ENCODE measurements around the gene GLYATL2.

Gene GLYATL2

DNA sequence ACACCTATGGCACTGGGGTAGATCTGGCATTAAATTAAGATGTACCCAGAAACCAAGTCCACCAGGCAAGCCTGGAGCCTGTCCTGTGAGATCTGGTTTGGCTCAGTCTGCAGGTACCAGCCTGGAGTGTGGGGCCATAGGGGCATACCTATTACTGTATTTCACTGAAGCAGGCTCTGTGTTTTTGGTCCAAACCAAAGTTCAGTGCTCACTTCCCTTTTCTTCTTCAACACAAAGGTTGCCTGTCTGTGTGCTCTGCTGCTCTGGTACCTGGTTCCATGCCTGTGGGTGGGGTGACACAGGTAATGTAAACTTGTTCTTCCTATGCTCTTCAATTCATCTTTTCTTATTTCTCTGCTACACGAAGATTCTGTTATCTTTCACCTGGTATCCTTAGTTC lies 19.8 kb upstream of the GLYATL2 start:
- H2BK15ac ChIP-seq (ENCODE audit: low read depth, poor library complexity, severe bottlenecking) = no peak overlapping the region
- H3K14ac ChIP-seq (ENCODE audit: low read length in 2 of 2) = no peak overlapping the region
- H3K9me3 ChIP-seq (ENCODE audit: control insufficient read depth, low read length) = peaks cover 14% of the 10 kb centered on the region
- DNase-seq = no peak
- no peak overlapping the region for H3K4me2 ChIP-seq (ENCODE audit: low read length, poor library complexity, severe bottlenecking)
- no peak overlapping the region for H4K91ac ChIP-seq (ENCODE audit: low read length)
- H2BK5ac ChIP-seq (ENCODE audit: low read depth, low read length, poor library complexity, severe bottlenecking) = no peak overlapping the region
- H2AFZ ChIP-seq (ENCODE audit: low read depth, low read length) = no peak overlapping the region
- H4K8ac ChIP-seq (ENCODE audit: low read length) = no peak overlapping the region
- no peak overlapping the region for H2BK120ac ChIP-seq (ENCODE audit: low read depth, low read length)
- no peak overlapping the region for H2BK12ac ChIP-seq (ENCODE audit: low read length in 2 of 2)
- no peaks in the 10 kb centered on the region for H3K36me3 ChIP-seq (ENCODE audit: control insufficient read depth in 1 of 2, insufficient read depth in 2 of 2, low read depth in 1 of 2, low read length in 2 of 2)
- no peak overlapping the region for H3K23ac ChIP-seq (ENCODE audit: low read length in 2 of 2)
- H3K27ac ChIP-seq (ENCODE audit: low read length, poor library complexity, severe bottlenecking) = no peak overlapping the region
- H3K79me1 ChIP-seq (replicated peaks; ENCODE audit: low read length, poor library complexity, severe bottlenecking) = no peaks in the 10 kb centered on the region
- no peak overlapping the region for H2AK5ac ChIP-seq (ENCODE audit: low read length, severe bottlenecking)
- H3K4me1 ChIP-seq (ENCODE audit: control insufficient read depth, insufficient read depth, low read depth, low read length) = no peaks in the 10 kb centered on the region
- no peak overlapping the region for H3K4ac ChIP-seq (ENCODE audit: low read depth in 1 of 2, low read length in 2 of 2)
- H3K4me3 ChIP-seq (ENCODE audit: insufficient read depth in 1 of 2, low read depth in 1 of 2, low read length in 2 of 2) = no peak overlapping the region
- H3K18ac ChIP-seq (ENCODE audit: low read depth in 1 of 2, low read length in 2 of 2) = no peak overlapping the region
- WGBS = no CpG with 5 or more reads among the region's 1 CpG
- H3K27me3 ChIP-seq (ENCODE audit: control insufficient read depth in 1 of 2, insufficient read depth in 1 of 2, low read length in 2 of 2) = no peaks in the 10 kb centered on the region
- no peak overlapping the region for H3K9ac ChIP-seq (ENCODE audit: low read length)

DNA sequence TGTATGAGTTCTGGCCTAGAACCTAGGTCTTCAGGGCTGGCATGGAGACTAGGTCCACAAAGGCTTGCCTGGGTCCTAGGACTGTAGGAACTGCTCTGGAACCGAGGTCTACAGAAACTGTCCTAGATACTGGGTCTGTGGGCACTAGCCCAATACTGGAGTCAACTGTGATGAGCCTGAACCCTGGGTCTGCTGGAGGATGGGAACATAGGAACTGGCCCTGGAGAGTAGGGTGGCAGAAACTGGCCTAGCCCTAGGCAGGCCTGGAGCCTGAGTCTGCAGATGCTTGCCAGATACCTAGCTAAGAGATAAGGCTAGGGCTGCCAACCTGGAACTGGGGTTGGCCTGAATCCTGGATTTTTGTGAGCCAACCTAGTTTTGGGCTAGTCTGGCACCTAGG lies 19.2 kb upstream of the GLYATL2 start:
- WGBS = 27% methylated on average over 1 of the region's 1 CpG
- Histone ChIP-seq H3K18ac (ENCODE audit: low read depth in 1 of 2, low read length in 2 of 2) (no peak overlapping the region), H2BK5ac (ENCODE audit: low read depth, low read length, poor library complexity, severe bottlenecking) (no peak overlapping the region), H2BK15ac (ENCODE audit: low read depth, poor library complexity, severe bottlenecking) (no peak overlapping the region), H2BK120ac (ENCODE audit: low read depth, low read length) (no peak overlapping the region), H3K9ac (ENCODE audit: low read length) (no peak overlapping the region), H4K8ac (ENCODE audit: low read length) (no peak overlapping the region), H3K23ac (ENCODE audit: low read length in 2 of 2) (no peak overlapping the region), H3K4me1 (ENCODE audit: control insufficient read depth, insufficient read depth, low read depth, low read length) (no peaks in the 10 kb centered on the region), H4K91ac (ENCODE audit: low read length) (no peak overlapping the region), H3K27me3 (ENCODE audit: control insufficient read depth in 1 of 2, insufficient read depth in 1 of 2, low read length in 2 of 2) (no peaks in the 10 kb centered on the region), H3K27ac (ENCODE audit: low read length, poor library complexity, severe bottlenecking) (no peak overlapping the region), H3K79me1 (replicated peaks; ENCODE audit: low read length, poor library complexity, severe bottlenecking) (no peaks in the 10 kb centered on the region), H2BK12ac (ENCODE audit: low read length in 2 of 2) (no peak overlapping the region), H3K14ac (ENCODE audit: low read length in 2 of 2) (no peak overlapping the region), H3K4me2 (ENCODE audit: low read length, poor library complexity, severe bottlenecking) (no peak overlapping the region), H2AK5ac (ENCODE audit: low read length, severe bottlenecking) (no peak overlapping the region), H3K36me3 (ENCODE audit: control insufficient read depth in 1 of 2, insufficient read depth in 2 of 2, low read depth in 1 of 2, low read length in 2 of 2) (no peaks in the 10 kb centered on the region), H3K4me3 (ENCODE audit: insufficient read depth in 1 of 2, low read depth in 1 of 2, low read length in 2 of 2) (no peak overlapping the region), H3K9me3 (ENCODE audit: control insufficient read depth, low read length) (peaks cover 14% of the 10 kb centered on the region), H3K4ac (ENCODE audit: low read depth in 1 of 2, low read length in 2 of 2) (no peak overlapping the region), H2AFZ (ENCODE audit: low read depth, low read length) (no peak overlapping the region)
- no peak for DNase-seq

GRCh38 chr11:58861533-58861932 lies 17.0 kb upstream of the GLYATL2 start:
- Histone ChIP-seq H4K8ac (ENCODE audit: low read length) (no peak overlapping the region), H4K91ac (ENCODE audit: low read length) (no peak overlapping the region), H3K9me3 (ENCODE audit: control insufficient read depth, low read length) (peaks cover 14% of the 10 kb centered on the region), H3K14ac (ENCODE audit: low read length in 2 of 2) (no peak overlapping the region), H3K4me3 (ENCODE audit: insufficient read depth in 1 of 2, low read depth in 1 of 2, low read length in 2 of 2) (no peak overlapping the region), H3K79me1 (replicated peaks; ENCODE audit: low read length, poor library complexity, severe bottlenecking) (no peaks in the 10 kb centered on the region), H2BK15ac (ENCODE audit: low read depth, poor library complexity, severe bottlenecking) (no peak overlapping the region), H3K4me1 (ENCODE audit: control insufficient read depth, insufficient read depth, low read depth, low read length) (no peaks in the 10 kb centered on the region), H3K23ac (ENCODE audit: low read length in 2 of 2) (no peak overlapping the region), H3K4me2 (ENCODE audit: low read length, poor library complexity, severe bottlenecking) (no peak overlapping the region), H2BK120ac (ENCODE audit: low read depth, low read length) (no peak overlapping the region), H3K27ac (ENCODE audit: low read length, poor library complexity, severe bottlenecking) (no peak overlapping the region), H2AFZ (ENCODE audit: low read depth, low read length) (no peak overlapping the region), H3K9ac (ENCODE audit: low read length) (no peak overlapping the region), H3K18ac (ENCODE audit: low read depth in 1 of 2, low read length in 2 of 2) (no peak overlapping the region), H2AK5ac (ENCODE audit: low read length, severe bottlenecking) (no peak overlapping the region), H2BK12ac (ENCODE audit: low read length in 2 of 2) (no peak overlapping the region), H3K36me3 (ENCODE audit: control insufficient read depth in 1 of 2, insufficient read depth in 2 of 2, low read depth in 1 of 2, low read length in 2 of 2) (no peaks in the 10 kb centered on the region), H3K27me3 (ENCODE audit: control insufficient read depth in 1 of 2, insufficient read depth in 1 of 2, low read length in 2 of 2) (no peaks in the 10 kb centered on the region), H3K4ac (ENCODE audit: low read depth in 1 of 2, low read length in 2 of 2) (no peak overlapping the region), H2BK5ac (ENCODE audit: low read depth, low read length, poor library complexity, severe bottlenecking) (no peak overlapping the region)
- no CpG with 5 or more reads among the region's 1 CpG for WGBS
- no peak for DNase-seq

DNA sequence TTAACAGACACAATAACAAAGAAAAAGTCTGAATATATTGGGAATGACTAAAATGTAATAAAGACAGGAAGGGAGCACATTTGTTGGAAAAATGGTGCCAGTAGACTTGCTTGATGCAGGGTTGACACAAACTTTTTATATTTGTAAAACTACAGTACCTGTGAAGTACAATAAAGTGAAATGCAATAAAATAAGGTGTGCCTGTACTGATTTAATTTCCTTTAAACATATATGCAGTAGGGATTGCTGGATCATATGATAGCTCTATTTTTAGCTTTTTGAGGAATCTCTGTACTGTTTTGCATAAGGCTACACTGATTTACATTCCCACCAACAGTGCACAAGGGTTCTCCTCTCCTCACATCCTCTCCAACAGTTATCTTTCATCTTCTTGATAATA lies 12.3 kb upstream of the GLYATL2 start:
- no peaks in the 10 kb centered on the region for H3K4me1 ChIP-seq (ENCODE audit: control insufficient read depth, insufficient read depth, low read depth, low read length)
- no peak for DNase-seq
- no peak overlapping the region for H3K27ac ChIP-seq (ENCODE audit: low read length, poor library complexity, severe bottlenecking)
- no peak overlapping the region for H2AFZ ChIP-seq (ENCODE audit: low read depth, low read length)
- H3K36me3 ChIP-seq (ENCODE audit: control insufficient read depth in 1 of 2, insufficient read depth in 2 of 2, low read depth in 1 of 2, low read length in 2 of 2) = no peaks in the 10 kb centered on the region
- H3K9me3 ChIP-seq (ENCODE audit: control insufficient read depth, low read length) = peaks cover 2% of the 10 kb centered on the region
- no peak overlapping the region for H3K4me3 ChIP-seq (ENCODE audit: insufficient read depth in 1 of 2, low read depth in 1 of 2, low read length in 2 of 2)
- no peak overlapping the region for H4K8ac ChIP-seq (ENCODE audit: low read length)
- no peak overlapping the region for H4K91ac ChIP-seq (ENCODE audit: low read length)
- no peak overlapping the region for H3K4ac ChIP-seq (ENCODE audit: low read depth in 1 of 2, low read length in 2 of 2)
- no peak overlapping the region for H3K14ac ChIP-seq (ENCODE audit: low read length in 2 of 2)
- no peak overlapping the region for H2BK120ac ChIP-seq (ENCODE audit: low read depth, low read length)
- no peak overlapping the region for H3K18ac ChIP-seq (ENCODE audit: low read depth in 1 of 2, low read length in 2 of 2)
- no peaks in the 10 kb centered on the region for H3K79me1 ChIP-seq (replicated peaks; ENCODE audit: low read length, poor library complexity, severe bottlenecking)
- no peaks in the 10 kb centered on the region for H3K27me3 ChIP-seq (ENCODE audit: control insufficient read depth in 1 of 2, insufficient read depth in 1 of 2, low read length in 2 of 2)
- H2BK12ac ChIP-seq (ENCODE audit: low read length in 2 of 2) = no peak overlapping the region
- no peak overlapping the region for H3K4me2 ChIP-seq (ENCODE audit: low read length, poor library complexity, severe bottlenecking)
- no peak overlapping the region for H3K23ac ChIP-seq (ENCODE audit: low read length in 2 of 2)
- H2AK5ac ChIP-seq (ENCODE audit: low read length, severe bottlenecking) = no peak overlapping the region
- no peak overlapping the region for H2BK15ac ChIP-seq (ENCODE audit: low read depth, poor library complexity, severe bottlenecking)
- no peak overlapping the region for H3K9ac ChIP-seq (ENCODE audit: low read length)
- no peak overlapping the region for H2BK5ac ChIP-seq (ENCODE audit: low read depth, low read length, poor library complexity, severe bottlenecking)
